Mucosa of stomach (tissue), 1 donor: ENCODE results near the gene NID2.

Experiments
- H3K27me3 ChIP-seq: one replicate; pipeline ENCODE4 v1.7.0; 2013; ENCODE audit warnings: mild to moderate bottlenecking, low read length; ENCODE audit not compliant: control insufficient read depth, insufficient read depth
- H3K36me3 ChIP-seq: one replicate; pipeline ENCODE4 v1.7.0; 2013; ENCODE audit warnings: low read length; ENCODE audit not compliant: control insufficient read depth, insufficient read depth
- H3K4me1 ChIP-seq: one replicate; pipeline ENCODE4 v1.7.0; 2013; ENCODE audit warnings: mild to moderate bottlenecking, low read length; ENCODE audit not compliant: control insufficient read depth, insufficient read depth
- H3K4me3 ChIP-seq: one replicate; pipeline ENCODE4 v1.7.0; 2013; ENCODE audit warnings: low read length
- H3K9ac ChIP-seq: one replicate; pipeline ENCODE4 v1.7.0; 2013; ENCODE audit warnings: mild to moderate bottlenecking, low read length, moderate library complexity
- H3K9me3 ChIP-seq: one replicate; pipeline ENCODE4 v1.7.0; 2013; ENCODE audit warnings: mild to moderate bottlenecking, low read length, moderate library complexity; ENCODE audit not compliant: control insufficient read depth
- donor health status: Pancreatic carcinoma.

NID2 gene

DNA sequence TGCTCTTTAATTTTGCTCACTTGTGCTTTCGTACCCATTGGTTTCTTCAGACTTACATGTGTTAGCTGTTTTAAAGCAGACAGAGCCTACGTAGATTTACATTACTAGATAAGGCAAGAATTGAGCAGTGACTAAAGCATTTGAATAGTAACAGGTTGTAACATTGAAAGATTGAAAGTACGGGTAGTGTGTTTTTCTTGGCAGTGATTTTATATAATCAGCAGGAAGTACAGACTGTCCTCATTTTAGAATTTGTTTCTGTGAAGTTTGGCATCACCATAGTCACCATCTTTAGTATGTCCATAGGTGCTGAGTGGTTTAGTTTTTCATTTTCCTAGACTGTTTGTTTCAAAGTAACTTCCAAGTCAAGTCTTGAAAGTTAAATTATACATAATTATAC, 65.5 kb downstream of the NID2 start:
- H3K36me3 ChIP-seq = peaks cover 24% of the 10 kb centered on the region
- no peaks in the 10 kb centered on the region for H3K27me3 ChIP-seq
- H3K4me3 ChIP-seq = no peak overlapping the region
- no peaks in the 10 kb centered on the region for H3K9me3 ChIP-seq
- H3K4me1 ChIP-seq = peaks cover 13% of the 10 kb centered on the region
- H3K9ac ChIP-seq = no peak overlapping the region

DNA sequence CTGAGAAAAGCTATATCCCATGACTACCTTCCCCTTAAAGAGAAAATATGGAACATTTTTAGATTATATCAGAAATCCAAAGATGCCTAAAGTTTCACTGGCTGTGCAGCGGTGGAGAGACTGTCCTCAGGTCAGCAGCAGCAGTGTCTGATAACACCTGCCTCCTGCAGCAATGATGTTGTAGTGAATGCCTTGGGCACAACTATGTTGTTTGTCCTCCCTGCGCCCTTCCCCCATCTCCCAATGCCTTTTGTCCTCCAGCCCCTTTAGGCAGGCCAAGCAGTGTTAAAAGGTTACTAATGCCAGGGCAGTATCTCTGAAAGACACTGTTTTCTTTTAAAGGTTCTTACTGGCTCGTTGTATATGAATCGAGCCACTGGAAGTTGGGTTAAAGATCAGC, 66.3 kb downstream of the NID2 start:
- peaks cover 20% of the 10 kb centered on the region for H3K36me3 ChIP-seq
- no peak overlapping the region for H3K9ac ChIP-seq
- no peak overlapping the region for H3K4me3 ChIP-seq
- peaks cover 13% of the 10 kb centered on the region for H3K4me1 ChIP-seq
- H3K9me3 ChIP-seq = no peaks in the 10 kb centered on the region
- H3K27me3 ChIP-seq = no peaks in the 10 kb centered on the region

DNA sequence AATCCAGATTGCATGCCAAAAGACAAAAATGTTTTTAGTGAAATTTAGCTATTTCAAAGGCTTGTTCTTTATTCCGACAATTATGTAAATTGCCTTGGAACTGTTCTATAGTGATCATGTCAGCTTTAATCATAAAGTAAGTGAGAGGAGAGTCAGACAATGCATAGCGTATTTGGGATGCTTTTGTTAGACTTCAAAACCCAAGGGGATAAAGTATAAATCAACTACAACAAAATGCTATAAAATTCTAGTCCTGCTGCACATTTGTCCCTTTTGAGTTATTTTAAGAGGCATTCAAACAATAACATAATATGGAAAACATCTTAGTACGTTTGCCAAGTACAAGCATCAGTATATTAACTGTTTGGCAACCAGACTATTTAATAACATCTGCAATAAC, 68.2 kb downstream of the NID2 start:
- peaks cover 15% of the 10 kb centered on the region for H3K36me3 ChIP-seq
- H3K9ac ChIP-seq = no peak overlapping the region
- H3K27me3 ChIP-seq = no peaks in the 10 kb centered on the region
- H3K9me3 ChIP-seq = no peaks in the 10 kb centered on the region
- peaks cover 13% of the 10 kb centered on the region for H3K4me1 ChIP-seq
- no peak overlapping the region for H3K4me3 ChIP-seq

DNA sequence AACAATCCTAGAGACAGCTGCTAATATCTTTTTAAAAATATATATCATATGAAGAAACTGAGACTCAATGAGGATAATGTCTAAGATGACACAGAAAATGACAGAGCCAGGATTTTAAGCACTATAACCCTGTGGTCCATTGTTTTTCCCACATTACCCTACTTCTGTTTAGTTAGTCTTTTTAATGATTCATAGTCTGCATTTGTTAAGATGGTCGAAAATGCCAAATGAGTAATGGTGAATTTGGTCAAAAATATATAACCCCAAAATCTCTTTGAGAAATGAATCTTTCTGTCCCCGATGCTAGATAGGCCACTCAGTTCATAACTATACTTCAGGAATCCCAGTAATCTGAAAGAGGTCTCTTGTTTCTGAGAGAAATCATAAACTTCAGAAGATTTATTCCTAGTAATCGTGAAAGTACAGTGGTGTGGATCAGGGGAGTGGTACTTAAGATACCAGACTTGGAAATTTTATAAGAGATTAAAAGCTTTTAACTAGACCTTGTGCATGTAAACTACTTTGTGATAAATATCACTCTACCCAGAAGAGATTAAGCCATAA, 68.8 kb downstream of the NID2 start:
- Histone ChIP-seq H3K36me3 (peaks cover 18% of the 10 kb centered on the region), H3K4me1 (peaks cover 13% of the 10 kb centered on the region), H3K4me3 (no peak overlapping the region), H3K9ac (no peak overlapping the region), H3K9me3 (no peaks in the 10 kb centered on the region), H3K27me3 (no peaks in the 10 kb centered on the region)

DNA sequence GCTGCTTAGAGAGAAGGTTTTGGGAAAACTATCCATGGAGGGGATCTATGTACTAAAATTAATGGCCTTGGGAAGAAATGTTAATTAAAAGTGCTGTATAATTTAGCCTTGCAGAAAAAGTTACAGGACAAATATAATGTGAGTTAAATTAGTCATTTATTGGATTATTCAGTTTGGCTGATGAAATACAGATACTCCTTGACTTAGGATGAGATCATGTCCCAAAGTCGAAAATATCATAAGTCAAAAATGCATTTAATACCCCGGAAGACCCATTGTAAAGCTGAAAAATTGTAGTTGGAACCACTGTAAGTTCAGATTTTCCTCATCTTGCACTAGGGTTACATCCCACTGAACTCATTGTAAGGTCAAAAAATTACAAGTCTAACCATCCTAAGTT, 69.8 kb downstream of the NID2 start:
- peaks cover 22% of the 10 kb centered on the region for H3K36me3 ChIP-seq
- H3K4me3 ChIP-seq = no peak overlapping the region
- H3K9ac ChIP-seq = no peak overlapping the region
- no peaks in the 10 kb centered on the region for H3K9me3 ChIP-seq
- peaks cover 13% of the 10 kb centered on the region for H3K4me1 ChIP-seq
- no peaks in the 10 kb centered on the region for H3K27me3 ChIP-seq

DNA sequence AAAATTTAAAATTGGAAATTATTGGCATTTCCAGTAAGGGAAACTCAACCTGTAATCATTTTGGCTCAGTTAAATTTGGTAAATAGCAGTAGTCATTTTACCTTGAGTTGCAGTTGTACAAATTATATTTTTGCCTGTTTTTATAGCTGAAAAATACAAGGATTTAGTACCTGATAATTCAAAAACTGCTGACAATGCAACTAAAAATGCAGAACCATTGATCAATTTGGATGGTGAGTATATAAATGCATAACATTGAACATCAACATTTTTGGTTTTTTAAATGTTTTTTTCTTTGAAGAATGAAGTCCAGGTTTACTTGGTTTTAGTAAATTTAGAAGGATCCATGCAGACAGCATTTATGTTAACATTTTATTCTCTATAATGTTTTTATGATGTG, 70.5 kb downstream of the NID2 start:
- no peak overlapping the region for H3K9ac ChIP-seq
- peaks cover 22% of the 10 kb centered on the region for H3K36me3 ChIP-seq
- no peaks in the 10 kb centered on the region for H3K27me3 ChIP-seq
- H3K4me1 ChIP-seq = peaks cover 10% of the 10 kb centered on the region
- no peaks in the 10 kb centered on the region for H3K9me3 ChIP-seq
- no peak overlapping the region for H3K4me3 ChIP-seq

DNA sequence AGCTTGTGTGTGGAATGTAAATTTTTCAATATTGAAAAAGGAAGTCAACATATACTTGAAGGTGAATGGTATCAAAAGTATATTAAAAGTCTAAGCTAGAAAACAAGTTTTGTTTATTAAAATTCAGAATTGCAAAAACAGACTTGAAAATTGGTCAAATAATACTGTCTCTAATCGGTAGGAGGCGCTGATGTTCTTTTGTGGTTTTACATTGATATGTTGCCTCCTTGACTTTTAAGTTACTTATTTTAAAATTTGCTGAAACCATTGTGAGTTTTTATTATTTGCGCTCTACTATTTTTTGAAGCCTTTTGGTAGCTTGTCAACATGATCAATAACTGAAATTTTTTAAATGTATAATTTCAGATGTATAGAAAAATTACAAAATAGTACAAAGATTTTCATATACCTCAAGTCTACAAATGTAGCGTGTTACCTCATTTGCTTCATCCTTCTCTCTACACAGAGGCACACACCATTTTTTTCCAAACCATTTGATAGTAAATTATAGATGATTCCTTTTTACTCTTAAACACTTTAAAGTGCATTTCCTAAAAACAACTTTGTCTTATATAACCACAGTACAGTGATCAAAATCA, 72.6 kb downstream of the NID2 start:
- no peak overlapping the region for H3K9ac ChIP-seq
- no peak overlapping the region for H3K4me3 ChIP-seq
- H3K27me3 ChIP-seq = no peaks in the 10 kb centered on the region
- peaks cover 12% of the 10 kb centered on the region for H3K36me3 ChIP-seq
- no peaks in the 10 kb centered on the region for H3K9me3 ChIP-seq
- H3K4me1 ChIP-seq = no peaks in the 10 kb centered on the region

DNA sequence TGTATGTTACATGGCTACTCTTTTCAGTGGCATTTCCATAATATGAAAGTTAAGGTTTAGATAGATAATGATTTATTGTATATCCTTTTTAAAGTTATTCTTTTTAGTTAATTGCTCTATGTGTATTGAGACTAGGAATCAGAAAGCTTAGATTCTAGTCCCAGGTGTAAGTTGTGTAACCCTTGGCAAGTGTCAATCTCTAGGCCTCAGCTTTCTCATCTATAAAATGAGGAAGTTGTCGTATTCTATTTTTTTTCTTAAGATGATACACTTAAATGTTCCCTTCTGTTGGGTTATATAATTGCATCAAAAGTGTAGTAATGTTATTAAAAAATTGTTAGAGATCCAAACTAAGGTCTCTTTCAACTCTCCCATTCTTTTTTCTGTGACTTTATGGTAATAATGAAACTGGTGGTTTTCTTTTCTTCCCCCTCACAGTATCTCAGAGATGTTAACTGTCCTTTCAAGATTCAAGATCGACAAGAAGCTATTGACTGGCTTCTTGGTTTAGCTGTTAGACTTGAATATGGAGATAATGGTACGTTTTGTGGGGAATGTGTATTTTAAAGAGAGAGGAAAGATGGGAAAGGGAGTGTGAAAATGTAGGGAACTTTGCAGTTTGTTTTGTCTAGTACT, 75.5 kb downstream of the NID2 start:
- H3K36me3 ChIP-seq = peaks cover 11% of the 10 kb centered on the region
- H3K4me1 ChIP-seq = peaks cover 4% of the 10 kb centered on the region
- no peak overlapping the region for H3K4me3 ChIP-seq
- no peaks in the 10 kb centered on the region for H3K9me3 ChIP-seq
- no peaks in the 10 kb centered on the region for H3K27me3 ChIP-seq
- H3K9ac ChIP-seq = no peak overlapping the region

DNA sequence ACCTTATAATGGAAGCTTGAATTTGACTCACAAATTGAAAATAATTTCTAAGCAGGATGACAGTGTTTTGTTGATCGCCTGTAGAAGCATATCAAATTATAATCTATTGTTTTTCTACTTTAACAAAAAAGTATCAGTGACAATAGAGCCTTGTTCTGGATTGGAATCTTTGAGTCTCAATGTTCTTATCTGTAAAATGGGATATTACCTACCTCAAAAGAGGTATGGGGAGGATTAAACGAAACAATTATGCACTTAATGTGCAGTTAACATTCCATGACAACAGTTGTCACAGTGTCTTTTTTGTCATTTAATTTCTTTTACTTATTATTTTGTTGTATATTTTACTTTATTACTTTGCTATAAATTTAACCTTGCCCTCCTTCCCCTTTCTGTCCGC, 78.4 kb downstream of the NID2 start:
- Histone ChIP-seq H3K9ac (peak overlapping the region; percentile 89), H3K4me3 (peak overlapping the region; percentile 94), H3K36me3 (peaks cover 11% of the 10 kb centered on the region), H3K9me3 (no peaks in the 10 kb centered on the region), H3K27me3 (no peaks in the 10 kb centered on the region), H3K4me1 (peaks cover 6% of the 10 kb centered on the region)

DNA sequence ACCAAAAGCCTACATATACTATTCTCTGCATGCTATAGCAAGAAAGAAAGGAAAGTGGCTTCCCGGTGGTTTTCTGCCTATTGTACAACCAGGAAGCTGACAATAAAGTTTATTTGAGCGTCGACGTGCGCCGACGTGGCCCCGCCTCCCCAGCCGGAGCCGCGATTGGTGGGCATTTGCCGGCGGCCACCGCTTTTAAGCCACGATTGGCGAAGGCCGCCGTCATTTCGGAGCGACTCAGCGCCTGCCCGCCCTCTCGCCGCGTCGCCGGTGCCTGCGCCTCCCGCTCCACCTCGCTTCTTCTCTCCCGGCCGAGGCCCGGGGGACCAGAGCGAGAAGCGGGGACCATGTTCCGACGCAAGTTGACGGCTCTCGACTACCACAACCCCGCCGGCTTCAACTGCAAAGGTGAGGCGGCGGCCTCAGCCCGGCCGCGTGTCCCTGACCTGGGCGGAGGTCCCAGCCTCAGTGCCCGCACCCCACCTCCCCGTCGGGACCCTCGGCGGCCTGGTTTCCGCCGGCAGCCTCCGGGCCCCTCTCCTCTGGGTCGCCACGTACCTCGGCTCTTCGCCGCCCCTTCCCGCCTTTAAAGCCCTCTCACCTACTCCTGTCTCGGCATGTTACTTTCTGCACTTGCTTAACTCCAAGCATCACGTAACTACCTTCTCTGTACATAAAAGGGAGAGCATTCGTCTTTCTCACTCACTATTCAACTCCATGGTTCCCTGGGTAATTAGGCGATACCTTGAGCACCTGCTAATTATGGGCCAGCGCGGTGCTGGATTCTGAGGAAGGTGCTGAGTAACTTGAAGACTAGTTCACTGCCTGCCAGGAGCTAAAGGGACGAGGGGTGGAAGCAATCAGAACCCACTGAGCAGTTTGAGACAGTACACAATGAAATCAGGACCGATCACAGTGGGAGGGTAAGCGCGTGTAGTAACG, 79.3 kb downstream of the NID2 start, which contains the start of gene RTRAF:
Gene RTRAF, plus strand, starts transcription at position 254 of the 942 bp plus-strand sequence. Its CDS starts 94 bp downstream, at position 348.
- Histone ChIP-seq H3K9ac (peak within 1 kb of the TSS; percentile 89), H3K36me3 (peaks cover 4% of the 10 kb centered on the region), H3K4me3 (peak within 1 kb of the TSS; percentile 94), H3K9me3 (no peaks in the 10 kb centered on the region), H3K27me3 (no peaks in the 10 kb centered on the region), H3K4me1 (peaks cover 6% of the 10 kb centered on the region)

DNA sequence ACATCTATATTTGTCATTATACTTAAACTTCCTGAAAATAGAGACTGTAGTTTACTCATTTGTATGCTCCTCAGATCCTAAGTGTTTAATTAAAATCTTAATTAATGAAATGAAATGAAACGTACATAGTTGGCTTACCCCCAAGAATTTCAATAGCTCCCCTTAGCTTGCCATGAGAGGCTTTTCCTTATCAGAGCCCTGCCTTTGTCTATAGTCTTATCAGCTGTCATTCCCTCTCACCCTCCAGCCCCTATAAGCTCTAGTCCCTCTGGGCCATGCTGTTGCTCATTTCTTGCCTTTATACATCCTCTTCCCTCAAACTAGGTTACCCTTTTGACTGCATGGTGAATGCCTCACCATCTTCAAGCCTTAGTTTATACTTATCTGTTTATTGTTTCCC, 80.6 kb downstream of the NID2 start:
- peak overlapping the region; percentile 64 for H3K9ac ChIP-seq
- no peak overlapping the region for H3K4me3 ChIP-seq
- H3K9me3 ChIP-seq = no peaks in the 10 kb centered on the region
- peaks cover 4% of the 10 kb centered on the region for H3K36me3 ChIP-seq
- H3K4me1 ChIP-seq = peaks cover 6% of the 10 kb centered on the region
- no peaks in the 10 kb centered on the region for H3K27me3 ChIP-seq
